COLO668 (cell line): ENCODE measurements around the gene TMEM135.

Source experiments
- DNase-seq: peaks from one replicate; lab custom pipeline; 2025; ENCODE audit not compliant: unreplicated experiment; lab: John Stamatoyannopoulos, UW

TMEM135 gene

DNA sequence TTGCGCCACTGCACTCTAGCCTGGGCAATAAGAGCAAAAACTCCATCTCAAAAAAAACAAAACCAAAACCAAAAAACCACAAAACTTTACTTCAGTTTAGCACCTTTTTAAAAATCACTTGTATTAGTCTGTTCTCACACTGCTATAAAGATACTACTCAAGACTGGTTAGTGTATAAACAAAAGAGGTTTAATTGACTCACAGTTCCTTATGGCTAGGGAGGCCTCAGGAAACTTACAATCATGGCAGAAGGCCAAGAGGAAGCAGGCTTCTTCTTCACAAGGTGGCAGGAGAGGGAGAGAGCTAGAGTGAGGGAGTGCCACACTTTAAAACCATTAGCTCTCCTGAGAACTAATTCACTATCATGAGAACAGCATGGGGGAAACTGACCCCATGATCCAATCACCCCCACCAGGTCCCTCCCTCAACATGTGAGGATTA lies 261.3 kb downstream of the TMEM135 start:
- no peak for DNase-seq

- DNase-seq = no peak
Measured at GRCh38 chr11:87300640-87301380, 263.1 kb downstream of the TMEM135 start.

DNA sequence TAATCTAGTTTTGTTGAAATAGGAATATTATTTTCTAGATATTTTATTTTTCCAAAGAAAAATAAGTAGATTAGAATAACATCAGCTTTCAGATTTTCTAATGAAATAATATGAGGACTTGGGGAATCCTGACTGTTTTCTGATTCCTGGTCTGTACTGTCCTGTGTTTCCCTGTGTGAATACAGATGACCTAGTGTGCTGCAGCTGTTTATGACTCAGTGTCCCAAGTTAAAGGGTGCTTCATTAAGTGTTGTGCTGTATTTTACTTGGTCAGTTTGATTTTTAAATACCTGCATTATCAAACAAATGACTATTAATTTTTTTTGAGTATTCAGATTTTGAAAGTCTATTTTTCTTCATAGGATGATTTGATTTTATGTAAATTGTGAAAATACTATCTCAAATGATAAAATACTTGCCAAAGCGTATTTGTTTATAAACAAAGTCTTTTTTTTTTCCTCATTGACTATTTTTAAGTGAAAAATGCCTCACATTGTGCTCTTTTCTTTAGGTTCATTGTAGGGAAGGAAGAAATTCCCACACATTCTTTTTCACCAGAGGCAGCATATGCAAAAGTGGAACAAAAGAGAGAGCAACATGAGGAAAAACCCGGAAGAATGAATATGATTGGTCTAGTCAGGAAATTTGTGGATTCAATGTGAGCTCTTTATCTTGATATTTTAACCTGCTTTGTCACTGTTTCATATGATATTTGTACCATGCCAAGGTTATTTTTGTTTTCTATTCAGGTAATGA lies 264.2 kb downstream of the TMEM135 start:
- no peak for DNase-seq

DNA sequence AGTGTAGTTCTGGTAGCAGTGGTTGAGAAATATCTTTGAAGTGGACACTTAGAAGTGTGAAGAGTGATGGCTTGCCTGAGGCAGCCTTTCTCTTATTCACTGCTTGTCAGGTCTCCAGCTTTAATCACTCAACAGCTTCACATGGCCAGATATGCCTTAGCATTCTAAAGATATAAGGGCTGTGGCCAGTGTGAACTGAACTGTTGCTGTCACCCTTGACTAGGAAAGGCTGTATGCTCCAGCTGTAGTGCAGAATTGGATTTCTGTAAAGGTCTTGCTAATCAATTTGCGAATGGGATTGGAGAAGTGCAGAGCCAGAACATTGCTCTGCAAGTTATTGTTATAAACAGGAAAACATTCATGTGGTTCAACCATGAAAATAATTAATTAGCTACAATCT lies 266.7 kb downstream of the TMEM135 start:
- no peak for DNase-seq

DNA sequence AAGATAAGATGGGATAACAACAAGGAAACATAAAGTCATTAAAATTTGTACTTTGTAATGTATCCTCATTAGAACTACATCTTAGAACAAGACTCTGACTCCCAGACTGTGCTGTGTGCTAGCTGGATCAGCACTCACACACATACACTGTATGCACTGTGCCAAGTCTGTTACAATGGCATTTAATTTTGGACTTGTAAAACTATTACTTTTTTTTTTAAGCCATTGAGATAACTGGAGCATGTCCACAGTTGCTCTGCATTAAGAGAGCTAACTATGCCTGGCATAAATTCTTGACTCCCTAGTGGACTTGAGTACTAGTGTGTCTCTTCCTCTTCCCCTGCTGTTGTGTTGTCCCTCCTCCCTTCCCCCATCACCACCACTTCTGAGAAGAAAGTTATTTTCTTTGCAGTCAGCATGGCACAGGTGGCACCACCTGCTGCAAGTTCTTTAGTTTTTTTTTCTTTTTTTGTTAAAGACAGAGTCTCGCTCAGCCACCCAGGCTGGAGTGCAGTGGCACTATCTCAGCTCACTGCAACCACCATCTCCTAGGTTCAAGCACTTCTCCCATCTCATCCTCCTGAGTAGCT lies 268.6 kb downstream of the TMEM135 start:
- no peak for DNase-seq

DNA sequence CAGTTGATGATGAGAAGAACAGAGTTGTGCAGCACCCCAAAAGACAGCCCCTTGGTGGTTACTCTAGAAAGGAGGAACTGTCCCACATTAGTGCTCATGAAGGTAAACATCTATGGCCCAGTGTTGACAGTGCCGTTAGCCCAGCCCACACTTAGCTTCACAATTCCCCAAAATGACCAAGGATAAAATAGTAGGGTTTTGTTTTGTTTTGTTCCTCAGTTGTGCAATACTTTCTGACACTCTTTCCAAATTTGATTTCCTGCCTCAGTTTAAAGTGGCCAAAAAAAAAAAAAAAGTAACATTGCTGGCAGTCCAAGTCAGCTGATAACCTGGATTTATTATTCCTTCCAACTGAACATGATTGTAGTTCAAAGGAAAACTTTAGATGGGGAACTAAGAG lies 269.4 kb downstream of the TMEM135 start:
- DNase-seq = no peak

- no peak for DNase-seq
Measured at GRCh38 chr11:87315229-87315628, 277.5 kb downstream of the TMEM135 start.

- no peak for DNase-seq
Measured at GRCh38 chr11:87316491-87316890, 278.8 kb downstream of the TMEM135 start.

DNA sequence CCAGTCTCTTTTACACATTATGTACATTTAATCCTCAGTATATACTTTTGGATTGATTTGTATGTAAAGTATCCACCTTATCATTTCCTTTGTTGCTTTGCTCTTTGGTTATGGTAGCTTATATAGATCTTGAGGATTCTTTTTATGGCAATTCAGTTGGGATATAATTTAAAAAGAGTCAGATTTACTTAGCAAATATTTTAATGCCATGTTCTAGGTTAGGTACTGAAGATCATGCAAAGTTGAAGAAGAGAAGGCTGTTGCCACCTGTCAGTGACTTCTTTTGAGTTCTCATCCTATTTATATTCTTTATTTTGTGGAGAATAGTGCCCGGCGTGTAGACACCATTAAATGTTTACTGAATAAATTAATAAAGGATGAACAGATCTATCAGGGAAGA lies 279.7 kb downstream of the TMEM135 start:
- DNase-seq = no peak

DNA sequence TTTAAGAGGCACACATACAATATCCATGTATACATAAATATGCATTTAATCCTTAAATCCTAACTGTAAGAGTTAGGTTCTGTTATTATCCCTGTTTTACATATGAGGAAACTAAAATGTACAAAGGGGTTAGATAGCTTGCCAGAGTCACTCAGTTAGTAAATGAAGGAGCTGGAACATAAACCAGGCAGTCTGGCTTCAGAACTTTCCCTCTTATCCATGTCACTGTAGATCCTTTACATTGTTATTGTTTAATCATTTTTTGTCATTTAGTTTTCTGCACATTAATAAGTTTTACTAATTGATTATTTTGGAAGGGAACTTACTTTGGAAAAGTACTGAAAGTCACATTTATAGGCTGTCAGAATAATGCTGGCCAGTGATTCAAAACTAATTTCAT lies 282.4 kb downstream of the TMEM135 start:
- DNase-seq = no peak

- no peak for DNase-seq
Measured at GRCh38 chr11:87322568-87322967, 284.8 kb downstream of the TMEM135 start.

- no peak for DNase-seq
Measured at GRCh38 chr11:87323899-87324298, 286.2 kb downstream of the TMEM135 start.

- no peak for DNase-seq
Measured at GRCh38 chr11:87324817-87325489, 287.2 kb downstream of the TMEM135 start.

- DNase-seq = no peak
Measured at GRCh38 chr11:87325490-87325872, 287.7 kb downstream of the TMEM135 start.

GRCh38 chr11:87326594-87326993 lies 288.9 kb downstream of the TMEM135 start:
- no peak for DNase-seq

- no peak for DNase-seq
Measured at GRCh38 chr11:87329172-87329571, 291.4 kb downstream of the TMEM135 start.

GRCh38 chr11:87330187-87330601 lies 292.5 kb downstream of the TMEM135 start:
- DNase-seq = no peak

- DNase-seq = no peak
Measured at GRCh38 chr11:87331273-87331672, 293.5 kb downstream of the TMEM135 start.

- no peak for DNase-seq
Measured at GRCh38 chr11:87338046-87338639, 300.4 kb downstream of the TMEM135 start.

DNA sequence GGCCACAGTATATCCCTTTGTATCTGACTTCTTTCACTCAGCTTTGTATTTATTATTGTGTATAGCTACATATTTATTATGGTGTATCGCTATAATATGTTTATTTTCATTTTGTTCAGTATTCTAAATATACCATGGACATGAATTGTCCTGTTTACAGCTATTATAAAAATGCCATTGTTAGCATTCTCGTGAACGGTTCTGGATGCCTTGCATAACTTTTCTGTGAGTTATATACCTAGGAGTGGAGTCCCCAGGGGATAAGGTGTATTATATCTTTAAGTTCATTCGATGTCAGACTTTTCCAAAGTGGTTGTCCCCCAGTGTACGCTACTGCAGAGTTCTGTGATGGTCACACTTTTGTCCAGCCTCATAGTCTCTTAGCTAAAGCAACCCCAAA lies 301.7 kb downstream of the TMEM135 start:
- no peak for DNase-seq

DNA sequence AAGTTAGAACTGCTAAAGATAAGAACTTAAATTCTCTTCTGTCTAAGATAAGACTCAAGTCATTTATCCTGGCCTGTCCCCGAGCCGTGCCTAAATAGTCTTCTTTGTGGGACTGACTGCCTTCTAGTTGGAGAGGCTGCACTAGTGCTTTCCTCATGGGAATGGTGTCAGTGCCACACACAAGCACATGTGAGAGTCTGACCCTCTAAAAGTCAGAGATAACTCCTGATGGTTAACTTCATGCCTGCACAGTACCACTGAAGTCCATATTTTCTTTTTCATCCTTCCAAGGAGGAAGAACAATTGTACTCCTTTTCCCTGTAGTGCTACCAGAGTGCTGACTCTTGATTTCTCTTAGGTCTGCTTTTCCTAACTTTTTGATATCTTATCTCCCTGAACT lies 309.7 kb downstream of the TMEM135 start:
- no peak for DNase-seq
